NCI-H748 (cell line): Measurements from ENCODE around the gene MEF2A.
A peak's percentile ranks its signal among the peaks of the same experiment; 100 is the strongest.

Source experiments
- DNase-seq: peaks from one replicate; lab custom pipeline; 2025; ENCODE audit not compliant: unreplicated experiment; lab: John Stamatoyannopoulos, UW

Gene MEF2A

DNA sequence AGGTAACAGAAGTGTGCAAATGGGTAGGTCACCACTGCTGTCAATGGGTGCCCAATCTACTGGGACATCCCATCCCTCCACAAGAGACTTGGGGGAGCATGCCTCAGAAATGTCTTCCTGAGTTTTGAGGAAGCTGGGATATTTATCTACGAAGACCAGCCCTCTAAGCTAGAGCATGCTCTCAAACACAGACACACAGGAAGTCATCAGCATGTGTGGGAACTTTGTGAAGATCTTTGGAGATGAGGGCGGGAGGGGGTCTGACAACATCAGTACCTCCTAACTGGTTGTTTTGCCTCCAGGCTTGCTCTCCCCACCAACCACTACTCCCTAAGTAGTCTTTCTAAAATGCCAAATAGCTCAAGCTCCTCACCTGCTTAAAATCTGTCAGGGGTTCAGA, 3.5 kb upstream of the MEF2A start:
- no peak for DNase-seq

GRCh38 chr15:99564221-99565048, 1.3 kb upstream of the MEF2A start:
- peak; percentile 58 for DNase-seq

GRCh38 chr15:99565049-99565298, 810 bp upstream of the MEF2A start:
- DNase-seq, result no peak

GRCh38 chr15:99566157-99566897, 543 bp downstream of the MEF2A start:
- DNase-seq, result peak; percentile 20

DNA sequence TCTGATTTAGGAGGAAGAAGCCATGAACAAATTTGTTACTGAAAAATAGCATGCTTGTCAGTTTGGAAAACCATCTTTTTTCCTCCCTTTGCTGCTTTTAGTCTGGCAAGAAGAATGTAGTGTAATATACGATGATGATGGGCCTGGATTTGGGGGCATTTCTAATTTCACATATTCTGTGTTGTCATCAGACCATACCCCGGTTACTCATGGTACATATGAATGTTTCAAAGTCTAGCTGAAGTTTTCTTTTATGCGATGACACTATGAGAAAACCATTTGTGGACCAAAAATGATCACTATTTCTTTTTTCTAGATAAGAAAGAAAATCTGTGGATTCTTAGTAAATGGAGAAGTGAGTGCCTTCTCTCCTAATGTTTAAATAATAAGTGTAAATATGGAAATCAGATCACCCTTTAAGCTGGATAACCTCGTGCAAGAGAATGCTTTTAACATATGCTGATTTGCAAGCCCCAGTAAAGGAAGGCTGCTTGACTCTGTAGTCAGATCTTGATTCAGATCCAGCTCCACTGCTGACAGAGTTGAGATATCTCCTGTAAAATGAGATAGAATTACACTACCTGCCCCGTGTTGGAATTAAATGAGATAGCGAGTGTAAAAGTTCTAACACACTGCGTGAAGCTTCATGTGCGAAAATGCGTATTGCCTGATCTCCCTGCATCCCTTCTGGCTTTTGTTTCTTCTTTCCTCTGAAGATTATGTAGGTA, 3.0 kb downstream of the MEF2A start:
- no peak for DNase-seq

- no peak for DNase-seq
Observed at GRCh38 chr15:99571299-99571698, 5.5 kb downstream of the MEF2A start.

- no peak for DNase-seq
Observed at GRCh38 chr15:99574048-99574447, 8.3 kb downstream of the MEF2A start.

DNA sequence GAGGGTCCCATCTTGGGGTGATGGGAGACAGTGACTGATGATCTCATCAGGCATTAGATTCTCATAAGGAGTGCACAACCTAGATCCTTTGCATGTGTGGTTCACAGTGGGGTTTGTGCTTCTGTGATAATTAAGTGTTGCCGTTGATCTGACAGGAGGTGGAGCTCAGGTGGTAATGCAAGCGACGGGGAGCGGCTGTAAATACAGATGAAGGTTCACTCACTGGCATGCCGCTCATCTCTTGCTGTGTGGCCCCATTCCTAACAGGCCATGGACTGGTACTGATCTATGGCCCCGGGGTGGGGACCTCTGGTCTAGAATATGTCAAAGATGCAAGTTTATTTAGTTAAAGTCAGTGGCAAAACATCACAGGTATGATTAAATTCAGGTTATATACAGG, 8.7 kb downstream of the MEF2A start:
- peak; percentile 3 for DNase-seq

DNA sequence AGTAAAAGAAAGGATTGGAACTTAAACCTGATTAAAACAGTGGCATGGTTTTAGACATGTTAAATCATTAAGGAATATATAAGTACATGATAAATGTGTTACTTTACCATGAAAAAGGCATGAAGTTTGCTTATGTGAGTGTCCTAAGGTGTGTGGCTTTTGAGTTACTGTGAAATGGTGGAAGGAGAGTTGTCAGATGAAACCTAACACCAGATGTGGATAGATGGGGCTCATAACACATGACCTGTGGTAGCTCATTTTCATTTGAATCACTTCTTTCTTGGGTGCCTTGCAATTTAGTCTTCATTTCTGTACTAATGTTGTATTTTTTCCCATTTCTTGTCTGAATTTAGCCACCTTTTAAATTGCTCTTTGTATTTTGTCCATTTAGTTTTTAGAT, 13.0 kb downstream of the MEF2A start:
- no peak for DNase-seq

GRCh38 chr15:99580076-99580475, 14.3 kb downstream of the MEF2A start:
- no peak for DNase-seq

DNA sequence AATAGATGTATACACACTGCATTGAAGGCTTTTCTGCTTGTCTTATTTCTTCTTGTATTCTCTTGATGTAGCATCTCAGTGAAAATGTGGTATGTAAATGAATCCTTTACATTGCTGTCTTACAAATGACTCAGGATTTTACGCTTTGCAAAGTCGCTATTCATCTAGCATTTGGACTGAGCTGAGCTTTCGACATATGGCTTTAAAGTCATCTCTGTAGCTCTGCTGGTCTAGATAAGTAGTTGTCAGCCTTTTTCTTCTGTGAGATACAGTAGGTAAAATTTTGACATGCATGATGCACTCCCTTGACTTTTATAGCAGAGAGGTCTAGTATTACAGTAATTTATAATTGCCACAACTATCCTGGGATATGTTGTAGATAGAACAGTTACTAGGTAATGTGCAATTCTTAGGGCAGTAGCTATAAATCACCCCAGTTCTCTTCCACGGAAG, 16.8 kb downstream of the MEF2A start:
- no peak for DNase-seq

DNA sequence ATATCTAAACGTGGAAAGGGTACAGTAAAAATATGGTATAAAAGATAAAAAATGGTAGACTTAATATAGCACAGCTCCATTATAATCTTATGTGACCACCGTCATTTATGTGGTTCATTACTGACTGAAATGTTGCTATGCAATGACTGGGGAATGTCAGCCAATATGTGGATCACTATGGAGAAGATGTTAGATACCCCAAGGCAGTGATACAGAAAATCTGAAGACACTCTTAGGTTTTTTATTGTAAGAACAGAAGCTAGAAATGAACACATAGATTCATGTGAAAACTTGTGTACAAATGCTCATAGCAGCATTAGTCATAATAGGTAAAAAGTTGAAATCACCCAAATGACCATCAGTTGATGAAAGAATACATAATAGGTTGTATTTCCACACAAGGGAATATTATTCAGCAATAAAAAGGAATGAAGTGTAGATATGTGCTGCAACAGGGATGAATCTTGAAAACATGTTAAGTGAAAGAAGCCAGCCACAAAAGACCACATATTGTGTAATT, 18.4 kb downstream of the MEF2A start:
- no peak for DNase-seq

GRCh38 chr15:99586121-99586520, 20.3 kb downstream of the MEF2A start:
- no peak for DNase-seq

- no peak for DNase-seq
Observed at GRCh38 chr15:99589801-99590200, 24.0 kb downstream of the MEF2A start.

GRCh38 chr15:99590913-99591646, 25.3 kb downstream of the MEF2A start:
- DNase-seq, result no peak

- no peak for DNase-seq
Observed at GRCh38 chr15:99592145-99592791, 26.5 kb downstream of the MEF2A start.

GRCh38 chr15:99593070-99593469, 27.3 kb downstream of the MEF2A start:
- DNase-seq, result no peak

GRCh38 chr15:99594916-99595315, 29.1 kb downstream of the MEF2A start:
- DNase-seq, result no peak

DNA sequence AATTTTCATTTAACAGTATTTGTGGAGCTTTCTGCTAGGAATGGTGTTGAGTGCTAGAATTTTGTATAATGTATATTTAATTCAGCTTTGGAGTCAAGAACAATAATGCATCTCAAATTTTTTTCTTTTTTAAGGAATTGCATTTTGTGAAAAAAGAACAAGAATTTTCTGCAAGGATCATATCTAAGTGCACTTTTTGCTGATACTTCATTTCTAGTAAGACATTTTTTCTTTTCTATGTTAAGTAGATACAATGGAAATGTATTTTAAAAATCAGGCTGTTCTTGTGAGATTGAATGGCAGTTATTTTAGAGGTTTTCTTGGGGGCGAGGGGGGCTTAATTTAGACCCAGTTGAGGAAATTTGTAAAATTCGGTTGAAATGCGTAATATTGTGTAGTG, 32.5 kb downstream of the MEF2A start:
- no peak for DNase-seq

DNA sequence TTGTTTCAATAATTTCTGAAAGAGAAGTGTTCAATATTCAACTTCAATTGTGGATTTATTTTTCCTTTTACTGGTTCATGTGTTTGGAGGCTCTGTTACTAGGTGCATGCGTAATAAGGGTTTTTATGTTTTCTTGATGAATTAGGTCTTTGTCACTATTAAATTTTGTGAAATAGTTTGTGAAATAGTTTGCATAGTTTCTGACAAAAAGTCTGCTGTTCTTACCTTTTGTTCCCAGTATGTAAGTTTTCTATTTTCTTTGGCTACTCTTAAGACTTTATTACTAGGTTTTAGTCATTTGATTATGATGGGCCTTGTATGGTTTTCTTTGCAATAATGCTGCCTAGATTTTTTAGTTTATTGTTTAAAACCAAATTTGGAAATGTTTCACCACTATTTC, 38.0 kb downstream of the MEF2A start:
- no peak for DNase-seq

GRCh38 chr15:99604865-99605264, 39.1 kb downstream of the MEF2A start:
- DNase-seq, result no peak
